Heart left ventricle (tissue), 13 donors: ENCODE results near the gene TIMM29.

ENCODE experiments used
- CTCF ChIP-seq, 12 donors: fragments of 200-600 bp; sonication (generic) in 4 of 12; IDR thresholded peaks; one replicate each; pipeline versions ENCODE4 v1.5.0 to v1.8.0; 2018 to 2022; ENCODE audit warnings: antibody characterized with exemption in 12 of 12, mild to moderate bottlenecking in 5 of 12
- POLR2A ChIP-seq, 2 donors: fragments of 450-650 bp; IDR thresholded peaks; one replicate each; pipeline ENCODE4 v1.6.1; 2017; ENCODE audit warnings: antibody characterized with exemption in 2 of 2, mild to moderate bottlenecking in 2 of 2, moderate library complexity in 2 of 2
- donor health status: ischemic (EF 13 %, LVEDD 7.1; RV severe dilation, severe dysfunction).
- donor health status: DM: no; HTN: yes; CAD: no.
- donor health status: DM: no; HTN: no; CAD: no.
- donor health status: ischemic (EF 25% LVEDD 6.9; RV normal size, moderate dysfunction).
- donor health status: ischemic (EF 25% LVEDD 5.7; RV mildly dilated, moderate dysfunction).
- donor health status: ischemic (EF 35%, LVEDD 5.7; RV mildly dilated, moderate dysfunction).
- donor health status: nonischemic (EF 11% LVEDD 7.7; RV severe dilation, severe dysfunction).
- donor health status: DM: yes; HTN: yes; CAD: no.
- donor health status: PGD.
- donor health status: ischemic (EF 29% LVEDD 5.4; RV normal size, mild dysfunction).
- donor health status: nonischemic (EF 23%, LVEDD 6.1; RV moderate dilation, normal function).

DNA sequence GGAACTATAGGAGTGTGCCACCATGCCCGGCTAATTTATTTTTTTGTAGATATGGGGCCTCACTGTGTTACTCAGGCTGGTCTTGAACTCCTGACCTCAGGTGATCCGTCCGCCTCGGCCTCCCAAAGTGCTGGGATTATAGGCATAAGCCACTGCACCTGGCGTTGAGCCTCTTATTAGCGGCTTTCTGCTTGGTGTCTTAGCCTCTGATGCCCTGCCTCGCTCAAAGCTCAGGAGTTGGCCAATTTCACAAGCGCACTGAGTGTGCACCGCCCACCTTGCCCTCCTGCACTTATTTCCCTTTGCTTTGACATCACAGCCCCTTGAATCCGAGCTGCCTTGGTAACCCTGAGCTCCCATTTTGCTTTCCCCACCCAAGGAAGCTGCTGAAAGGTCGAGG lies 10.3 kb upstream of the TIMM29 start:
- no peak for TF ChIP-seq CTCF (IDR thresholded peaks at IDR 0.05)
- no peak for TF ChIP-seq POLR2A (IDR thresholded peaks at IDR 0.05)
